Esophagus muscularis mucosa (tissue), 4 donors: ENCODE data around the gene PNPT1.

Source experiments
- CTCF ChIP-seq, 3 experiments: fragments of 200-600 bp in 2 of 3; fragments of 450-650 bp in 1 of 3; sonication (generic) in 2 of 3; IDR thresholded peaks; one replicate each; pipeline ENCODE4 v1.5.1; 2017 to 2019; ENCODE audit warnings: antibody characterized with exemption in 3 of 3, mild to moderate bottlenecking in 2 of 3, moderate library complexity in 1 of 3
- EP300 ChIP-seq: sonication (generic); formaldehyde crosslinking; IDR thresholded peaks from one replicate; pipeline ENCODE4 v1.6.1; 2017; ENCODE audit warnings: antibody characterized with exemption
- POLR2A ChIP-seq: fragments of 450-650 bp; IDR thresholded peaks from one replicate; pipeline ENCODE4 v1.6.1; 2017; ENCODE audit warnings: antibody characterized with exemption, moderate library complexity, mild to moderate bottlenecking, low read depth
- POLR2AphosphoS5 ChIP-seq, 2 donors: sonication (generic); formaldehyde crosslinking; IDR thresholded peaks; one replicate each; pipeline ENCODE4 v1.6.1; 2017; ENCODE audit warnings: antibody characterized with exemption in 2 of 2

GRCh38 chr2:55732854-55733253 is 39.2 kb upstream of the PNPT1 start:
- TF ChIP-seq CTCF (IDR thresholded peaks at IDR 0.05) = no peak
- TF ChIP-seq POLR2A = no peak
- TF ChIP-seq POLR2AphosphoS5 (IDR thresholded peaks at IDR 0.05) = no peak
- TF ChIP-seq EP300 = no peak
